Caco-2 (cell line): ENCODE results near the gene KCTD15. TPM values are rescaled to one million over a fixed set of nuclear protein-coding genes. Genes with fewer than 3 reads are reported as not detected.

Experiments used
- BruUV-seq: library from RNA; stranded (reverse); fragments of 400-500 nt; replicated peaks from 2 replicates; lab custom pipeline; 2021; lab: Mats Ljungman, UMichigan
- CTCF ChIA-PET: fragments of 300-600 bp; sonication (Branson Sonifier 250); formaldehyde crosslinking; loops from one replicate; lab custom pipeline; 2022; ENCODE audit warnings: antibody characterized with exemption; lab: Charles Lee
- POLR2A ChIA-PET: fragments of 300-600 bp; sonication (Branson Sonifier 250); formaldehyde crosslinking; loops from one replicate; lab custom pipeline; 2022; ENCODE audit warnings: antibody characterized with exemption; lab: Charles Lee
- DNase-seq, 2 experiments: peaks; one replicate each; pipeline versions ENCODE4 v3.0.0 to v3.0.0-alpha.2; 2020 to 2022
- H3K27me3 ChIP-seq: replicated peaks from 2 replicates; pipeline ENCODE4 v1.6.0; 2011; ENCODE audit warnings: low read length; ENCODE audit not compliant: control insufficient read depth, insufficient read depth
- H3K36me3 ChIP-seq: 2 replicates; pipeline ENCODE4 v1.5.1; 2011; ENCODE audit warnings: low read length; ENCODE audit not compliant: control insufficient read depth, insufficient read depth
- H3K4me1 ChIP-seq: fragments of 250-450 bp; sonication (Bioruptor Pico); 2 replicates; pipeline ENCODE4 v1.5.1; 2020; ENCODE audit warnings: mild to moderate bottlenecking
- H3K4me3 ChIP-seq: 2 replicates; pipeline ENCODE4 v1.5.1; 2011; ENCODE audit warnings: low read depth, mild to moderate bottlenecking, control low read depth, low read length
- H3K9me3 ChIP-seq: fragments of 250-450 bp; sonication (Bioruptor Pico); 2 replicates; pipeline ENCODE4 v1.5.1; 2020; ENCODE audit warnings: mild to moderate bottlenecking, moderate library complexity
- H3K27ac Mint-ChIP-seq: one replicate; pipeline ENCODE4 v1.8.0; 2022; ENCODE audit warnings: mixed read lengths; ENCODE audit not compliant: unreplicated experiment
- H3K27me3 Mint-ChIP-seq: one replicate; pipeline ENCODE4 v1.8.0; 2022; ENCODE audit warnings: mixed read lengths; ENCODE audit not compliant: insufficient read depth, unreplicated experiment
- H3K36me3 Mint-ChIP-seq: one replicate; pipeline ENCODE4 v1.8.0; 2022; ENCODE audit warnings: mild to moderate bottlenecking, mixed read lengths; ENCODE audit not compliant: insufficient read depth, unreplicated experiment
- H3K4me1 Mint-ChIP-seq: one replicate; pipeline ENCODE4 v1.8.0; 2022; ENCODE audit warnings: low read depth, mixed read lengths; ENCODE audit not compliant: unreplicated experiment
- H3K4me3 Mint-ChIP-seq: one replicate; pipeline ENCODE4 v1.8.0; 2022; ENCODE audit warnings: mild to moderate bottlenecking, moderate library complexity, mixed read lengths; ENCODE audit not compliant: unreplicated experiment
- H3K9me3 Mint-ChIP-seq: one replicate; pipeline ENCODE4 v1.8.0; 2022; ENCODE audit warnings: mixed read lengths; ENCODE audit not compliant: unreplicated experiment
- CTCF ChIP-seq, 2 experiments: fragments of 200-600 bp in 1 of 2; IDR thresholded peaks; 1 replicate in 1 of 2; 2 replicates in 1 of 2; pipeline versions ENCODE4 v1.5.1 to v1.8.0; 2011 to 2022; ENCODE audit warnings: antibody characterized with exemption in 1 of 2, control low read depth in 1 of 2, inconsistent platforms in 1 of 2, low read depth in 1 of 2, low read length in 1 of 2, mild to moderate bottlenecking in 1 of 2, moderate library complexity in 1 of 2; ENCODE audit not compliant: insufficient read depth in 1 of 2, severe bottlenecking in 1 of 2, unreplicated experiment in 1 of 2
- intact Hi-C: fragments of 100-400 bp; cut with micrococcal nuclease; formaldehyde crosslinking; loops from one replicate; pipeline ENCODE4 v1.10.0; 2022; ENCODE audit not compliant: unreplicated experiment
- total RNA-seq: library from RNA; stranded (reverse); gene quantifications from 2 replicates; pipeline ENCODE4 v1.2.3, GENCODE V29; 2022

Gene KCTD15
- total RNA-seq, 1 experiment from 2014 or later, result 34.6 TPM

GRCh38 chr19:33774751-33775150, 21.9 kb upstream of the KCTD15 start:
- TF ChIP-seq CTCF (IDR thresholded peaks at IDR 0.05; ENCODE audit: insufficient read depth in 1 of 2, low read depth in 1 of 2, low read length in 1 of 2, severe bottlenecking in 1 of 2, unreplicated experiment in 1 of 2), result no peak
- Mint-ChIP-seq H3K36me3 (peaks cover 5% of the 10 kb centered on the region), H3K27ac (no peak overlapping the region), H3K27me3 (peaks cover 21% of the 10 kb centered on the region), H3K4me1 (peaks cover 14% of the 10 kb centered on the region), H3K4me3 (no peak overlapping the region), H3K9me3 (no peaks in the 10 kb centered on the region)
- no peaks in the 10 kb centered on the region for H3K9me3 ChIP-seq
- BruUV-seq, result no TSS peak
- DNase-seq, result no peak
- POLR2A ChIA-PET, result no interaction called here
- H3K4me3 ChIP-seq, result no peak overlapping the region
- H3K36me3 ChIP-seq, result no peaks in the 10 kb centered on the region
- H3K4me1 ChIP-seq, result no peaks in the 10 kb centered on the region
- H3K27me3 ChIP-seq, result peaks cover 2% of the 10 kb centered on the region; the same call in 1 of the 2 replicates
- intact Hi-C loops, result loop anchor here (5.0 kb wide), 2 partner anchors 228 to 938 kb away; no protein-coding TSS in a partner anchor
- CTCF ChIA-PET, result no interaction called here

- H3K36me3 ChIP-seq, result no peaks in the 10 kb centered on the region
- no peaks in the 10 kb centered on the region for H3K9me3 ChIP-seq
- ChIA-PET POLR2A (no interaction called here), CTCF (no interaction called here)
- no peaks in the 10 kb centered on the region for H3K9me3 Mint-ChIP-seq
- no TSS peak for BruUV-seq
- no peak overlapping the region for H3K4me3 ChIP-seq
- H3K27me3 Mint-ChIP-seq, result peaks cover 26% of the 10 kb centered on the region
- H3K27ac Mint-ChIP-seq, result no peak overlapping the region
- DNase-seq, result no peak
- H3K4me3 Mint-ChIP-seq, result no peak overlapping the region
- intact Hi-C loops, result loop anchor here (5.0 kb wide), 2 partner anchors 226 to 936 kb away; no protein-coding TSS in a partner anchor
- H3K27me3 ChIP-seq, result peaks cover 1% of the 10 kb centered on the region; the same call in 1 of the 2 replicates
- H3K4me1 ChIP-seq, result no peaks in the 10 kb centered on the region
- H3K4me1 Mint-ChIP-seq, result peaks cover 14% of the 10 kb centered on the region
- TF ChIP-seq CTCF (IDR thresholded peaks at IDR 0.05; ENCODE audit: insufficient read depth in 1 of 2, low read depth in 1 of 2, low read length in 1 of 2, severe bottlenecking in 1 of 2, unreplicated experiment in 1 of 2), result no peak
- peaks cover 5% of the 10 kb centered on the region for H3K36me3 Mint-ChIP-seq
Observed at GRCh38 chr19:33775731-33776487, 20.8 kb upstream of the KCTD15 start.

- H3K4me3 Mint-ChIP-seq, result no peak overlapping the region
- H3K4me1 Mint-ChIP-seq, result peaks cover 14% of the 10 kb centered on the region
- intact Hi-C loops, result loop anchor here (5.0 kb wide), 2 partner anchors 225 to 935 kb away; no protein-coding TSS in a partner anchor
- peaks cover 5% of the 10 kb centered on the region for H3K36me3 Mint-ChIP-seq
- H3K9me3 ChIP-seq, result no peaks in the 10 kb centered on the region
- H3K27ac Mint-ChIP-seq, result no peak overlapping the region
- BruUV-seq, result no TSS peak
- ChIA-PET POLR2A (interaction anchor here (0.6 kb wide), 1 partner anchor 601 kb away, joined by 3 read pairs; no protein-coding TSS in a partner anchor), CTCF (interaction anchor here (0.6 to 3.5 kb wide), 42 partner anchors 8 to 601 kb away, joined by 3 to 89 read pairs (median 3); partner anchors contain the start of gene KCTD15)
- H3K27me3 ChIP-seq, result no peaks in the 10 kb centered on the region; the same call in 1 of the 2 replicates
- TF ChIP-seq CTCF (IDR thresholded peaks at IDR 0.05; ENCODE audit: insufficient read depth in 1 of 2, low read depth in 1 of 2, low read length in 1 of 2, severe bottlenecking in 1 of 2, unreplicated experiment in 1 of 2), result no peak
- no peaks in the 10 kb centered on the region for H3K9me3 Mint-ChIP-seq
- peaks cover 28% of the 10 kb centered on the region for H3K27me3 Mint-ChIP-seq
- no peak overlapping the region for H3K4me3 ChIP-seq
- no peaks in the 10 kb centered on the region for H3K36me3 ChIP-seq
- no peak for DNase-seq
- no peaks in the 10 kb centered on the region for H3K4me1 ChIP-seq
Observed at GRCh38 chr19:33777351-33777750, 19.3 kb upstream of the KCTD15 start.
